GM21360 (cell line): ENCODE results near the gene GPC6.

Experiments
- ATAC-seq: cut with Tn5 transposase; IDR thresholded peaks from one replicate; pipeline ENCODE4 v1.9.1; 2021; ENCODE audit warnings: mild to moderate bottlenecking, moderate library complexity; ENCODE audit not compliant: unreplicated experiment

GPC6 gene

GRCh38 chr13:93767180-93767916 lies 540.7 kb downstream of the GPC6 start:
- no peak for ATAC-seq

GRCh38 chr13:93767917-93768409 lies 541.4 kb downstream of the GPC6 start:
- ATAC-seq = no peak

- no peak for ATAC-seq
These were observed 542.5 kb downstream of the GPC6 start for GRCh38 chr13:93769101-93769500.

GRCh38 chr13:93769607-93770006 lies 543.0 kb downstream of the GPC6 start:
- ATAC-seq = no peak

GRCh38 chr13:93771227-93771626 lies 544.6 kb downstream of the GPC6 start:
- no peak for ATAC-seq

GRCh38 chr13:93771782-93772181 lies 545.2 kb downstream of the GPC6 start:
- ATAC-seq = no peak

- no peak for ATAC-seq
These were observed 547.9 kb downstream of the GPC6 start for GRCh38 chr13:93774506-93774905.

GRCh38 chr13:93775027-93775426 lies 548.4 kb downstream of the GPC6 start:
- no peak for ATAC-seq

GRCh38 chr13:93775507-93776108 lies 549.0 kb downstream of the GPC6 start:
- no peak for ATAC-seq

- ATAC-seq = no peak
These were observed 550.3 kb downstream of the GPC6 start for GRCh38 chr13:93776936-93777335.

GRCh38 chr13:93777504-93777903 lies 550.9 kb downstream of the GPC6 start:
- ATAC-seq = no peak

- ATAC-seq = no peak
These were observed 551.9 kb downstream of the GPC6 start for GRCh38 chr13:93778548-93778947.

- no peak for ATAC-seq
These were observed 557.6 kb downstream of the GPC6 start for GRCh38 chr13:93784191-93784590.

GRCh38 chr13:93786846-93787489 lies 560.4 kb downstream of the GPC6 start:
- ATAC-seq = no peak

- ATAC-seq = no peak
These were observed 561.8 kb downstream of the GPC6 start for GRCh38 chr13:93788456-93788855.

- ATAC-seq = no peak
These were observed 562.5 kb downstream of the GPC6 start for GRCh38 chr13:93789058-93789457.

- ATAC-seq = peak; percentile 79
These were observed 567.7 kb downstream of the GPC6 start for GRCh38 chr13:93794197-93794885.

GRCh38 chr13:93797463-93797862 lies 570.9 kb downstream of the GPC6 start:
- peak; percentile 55 for ATAC-seq

- ATAC-seq = no peak
These were observed 573.7 kb downstream of the GPC6 start for GRCh38 chr13:93800342-93800741.

- ATAC-seq = no peak
These were observed 579.1 kb downstream of the GPC6 start for GRCh38 chr13:93805736-93806135.

- no peak for ATAC-seq
These were observed 580.3 kb downstream of the GPC6 start for GRCh38 chr13:93806861-93807260.
